Tibial nerve (tissue), 3 donors: ENCODE results near the gene SKP1.

Source experiments
- EP300 ChIP-seq, 2 donors: sonication (generic); formaldehyde crosslinking; IDR thresholded peaks; one replicate each; pipeline ENCODE4 v1.6.1; 2017; ENCODE audit warnings: antibody characterized with exemption in 2 of 2, mild to moderate bottlenecking in 1 of 2
- POLR2A ChIP-seq, 2 donors: fragments of 450-650 bp; IDR thresholded peaks; one replicate each; pipeline ENCODE4 v1.6.1; 2017; ENCODE audit warnings: antibody characterized with exemption in 2 of 2, mild to moderate bottlenecking in 2 of 2, moderate library complexity in 2 of 2

DNA sequence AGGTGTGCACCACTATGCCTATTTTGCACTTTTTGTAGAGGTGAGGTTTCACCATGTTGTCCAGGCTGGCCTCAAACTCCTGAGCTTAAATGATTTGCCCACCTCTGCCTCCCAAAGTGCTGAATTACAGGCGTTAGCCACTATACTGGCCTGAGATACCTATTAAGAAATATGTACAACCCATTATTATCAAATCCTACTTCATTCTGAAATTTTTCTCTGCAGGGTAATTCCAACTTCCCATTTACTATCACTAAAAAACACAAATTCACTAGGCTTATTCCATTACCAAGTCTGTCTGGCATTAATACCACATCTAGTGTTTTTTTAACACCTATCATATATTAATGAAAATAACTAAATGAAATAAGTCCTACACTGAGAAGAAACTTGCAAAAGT, 30.9 kb upstream of the SKP1 start:
- TF ChIP-seq EP300 (IDR thresholded peaks at IDR 0.05) (no peak), POLR2A (IDR thresholded peaks at IDR 0.05) (no peak)
